Left ventricle myocardium inferior (tissue), 1 donor: ENCODE data around the gene RNF151. TPM values are rescaled to one million over a fixed set of nuclear protein-coding genes. Genes with fewer than 3 reads are reported as not detected.

Source experiments
- DNase-seq: peaks from one replicate; pipeline ENCODE4 v3.0.0-alpha.2; 2020
- H3K27ac ChIP-seq: fragments of 200-600 bp; replicated peaks from 2 replicates; pipeline ENCODE4 v1.8.0; 2021
- H3K27me3 ChIP-seq: fragments of 200-600 bp; 2 replicates; pipeline ENCODE4 v1.8.0; 2021; ENCODE audit warnings: low read depth
- H3K36me3 ChIP-seq: fragments of 200-600 bp; 2 replicates; pipeline ENCODE4 v1.8.0; 2021
- H3K4me1 ChIP-seq: fragments of 200-600 bp; 2 replicates; pipeline ENCODE4 v1.8.0; 2021
- H3K4me3 ChIP-seq: fragments of 200-600 bp; 2 replicates; pipeline ENCODE4 v1.8.0; 2021; ENCODE audit warnings: mild to moderate bottlenecking, moderate library complexity
- H3K9me3 ChIP-seq: fragments of 200-600 bp; replicated peaks from 2 replicates; pipeline ENCODE4 v1.8.0; 2021
- intact Hi-C: fragments of 100-400 bp; cut with micrococcal nuclease; formaldehyde crosslinking; loops from one replicate; pipeline ENCODE4 v1.11.0; 2022
- total RNA-seq: library from RNA; stranded (reverse); fragmentation: NEBNext Ultra II Directional; extraction: Animal tissue kit (Norgen Biotek cat#: 25700); gene quantifications from one replicate; pipeline ENCODE4 v1.2.1, GENCODE V29; 2021
- TF ChIP-seq, protein P1 (sequence below): fragments of 200-600 bp; IDR thresholded peaks from 2 replicates; pipeline ENCODE4 v1.8.0; 2021; ENCODE audit warnings: antibody characterized with exemption, mild to moderate bottlenecking, borderline replicate concordance
- donor health status: DM: no; HTN: yes; CAD: no; lungs with severe emphysema.

RNF151 gene
- total RNA-seq, 1 donor from 2014 or later, result not detected

DNA sequence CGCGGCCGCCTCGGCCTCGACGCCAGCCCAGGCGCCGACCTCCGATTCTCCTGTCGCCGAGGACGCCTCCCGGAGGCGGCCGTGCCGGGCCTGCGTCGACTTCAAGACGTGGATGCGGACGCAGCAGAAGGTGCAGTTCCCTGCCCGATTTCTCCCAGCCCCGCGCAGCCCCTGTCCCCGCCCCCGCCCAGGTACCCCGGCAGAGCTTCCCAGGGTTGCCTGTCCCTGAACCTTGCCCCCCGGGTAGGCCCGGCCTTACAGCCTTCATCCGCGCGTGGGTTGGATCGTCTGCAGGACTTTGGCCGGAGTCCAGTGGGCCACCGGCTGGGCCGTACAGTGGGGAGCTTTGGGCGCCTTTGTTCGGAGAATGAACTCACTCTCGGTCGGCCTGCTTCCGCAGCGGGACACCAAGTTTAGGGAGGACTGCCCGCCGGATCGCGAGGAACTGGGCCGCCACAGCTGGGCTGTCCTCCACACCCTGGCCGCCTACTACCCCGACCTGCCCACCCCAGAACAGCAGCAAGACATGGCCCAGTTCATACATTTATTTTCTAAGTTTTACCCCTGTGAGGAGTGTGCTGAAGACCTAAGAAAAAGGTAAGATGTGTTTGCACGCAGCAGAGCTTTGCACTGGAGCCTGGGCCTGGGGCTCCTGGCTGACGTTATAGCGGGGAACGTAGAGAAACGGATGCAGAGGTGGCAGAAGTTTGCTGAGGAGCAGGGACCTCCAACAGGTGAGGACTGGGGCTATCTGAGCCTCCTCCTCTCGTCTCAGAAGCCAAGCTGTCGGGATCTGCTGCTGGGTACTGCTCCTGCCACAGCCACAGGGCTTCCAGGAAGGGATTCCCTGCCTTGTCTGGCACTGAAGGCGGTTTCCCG, 17.9 kb downstream of the RNF151 start:
- intact Hi-C loops, result no loop called here
- peaks cover 45% of the 10 kb centered on the region for H3K4me1 ChIP-seq
- H3K27ac ChIP-seq, result peak overlapping the region; percentile 88
- H3K36me3 ChIP-seq, result peaks cover 21% of the 10 kb centered on the region
- peaks cover 58% of the 10 kb centered on the region for H3K27me3 ChIP-seq
- no peaks in the 10 kb centered on the region for H3K9me3 ChIP-seq
- peak overlapping the region; percentile 88 for H3K4me3 ChIP-seq
- TF ChIP-seq, protein P1, sequence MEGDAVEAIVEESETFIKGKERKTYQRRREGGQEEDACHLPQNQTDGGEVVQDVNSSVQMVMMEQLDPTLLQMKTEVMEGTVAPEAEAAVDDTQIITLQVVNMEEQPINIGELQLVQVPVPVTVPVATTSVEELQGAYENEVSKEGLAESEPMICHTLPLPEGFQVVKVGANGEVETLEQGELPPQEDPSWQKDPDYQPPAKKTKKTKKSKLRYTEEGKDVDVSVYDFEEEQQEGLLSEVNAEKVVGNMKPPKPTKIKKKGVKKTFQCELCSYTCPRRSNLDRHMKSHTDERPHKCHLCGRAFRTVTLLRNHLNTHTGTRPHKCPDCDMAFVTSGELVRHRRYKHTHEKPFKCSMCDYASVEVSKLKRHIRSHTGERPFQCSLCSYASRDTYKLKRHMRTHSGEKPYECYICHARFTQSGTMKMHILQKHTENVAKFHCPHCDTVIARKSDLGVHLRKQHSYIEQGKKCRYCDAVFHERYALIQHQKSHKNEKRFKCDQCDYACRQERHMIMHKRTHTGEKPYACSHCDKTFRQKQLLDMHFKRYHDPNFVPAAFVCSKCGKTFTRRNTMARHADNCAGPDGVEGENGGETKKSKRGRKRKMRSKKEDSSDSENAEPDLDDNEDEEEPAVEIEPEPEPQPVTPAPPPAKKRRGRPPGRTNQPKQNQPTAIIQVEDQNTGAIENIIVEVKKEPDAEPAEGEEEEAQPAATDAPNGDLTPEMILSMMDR, result no peak
- no peak for DNase-seq

DNA sequence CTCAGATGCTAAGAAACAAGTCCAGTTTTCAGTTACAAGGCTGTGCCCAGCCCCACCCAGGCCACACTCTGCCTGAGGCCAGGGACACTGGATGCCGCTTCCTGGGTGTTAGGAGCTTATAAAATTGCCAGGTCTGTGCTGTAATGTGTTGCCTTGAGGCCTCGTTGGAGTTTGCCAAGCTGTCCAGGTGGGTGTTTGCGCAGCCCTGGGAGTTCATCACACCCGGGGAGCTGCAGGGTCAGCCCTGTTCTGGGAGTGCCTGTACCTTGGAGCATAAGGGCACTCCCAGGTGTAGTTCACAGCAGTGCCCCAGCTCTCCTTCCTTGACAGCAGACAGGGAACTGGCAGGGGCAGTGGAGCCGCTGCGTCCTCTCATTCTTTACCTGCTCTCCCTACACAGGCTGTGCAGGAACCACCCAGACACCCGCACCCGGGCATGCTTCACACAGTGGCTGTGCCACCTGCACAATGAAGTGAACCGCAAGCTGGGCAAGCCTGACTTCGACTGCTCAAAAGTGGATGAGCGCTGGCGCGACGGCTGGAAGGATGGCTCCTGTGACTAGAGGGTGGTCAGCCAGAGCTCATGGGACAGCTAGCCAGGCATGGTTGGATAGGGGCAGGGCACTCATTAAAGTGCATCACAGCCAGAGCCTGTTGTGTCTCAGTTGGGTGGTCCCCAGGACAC, 19.0 kb downstream of the RNF151 start:
- Histone ChIP-seq H3K27me3 (peaks cover 58% of the 10 kb centered on the region), H3K36me3 (peaks cover 21% of the 10 kb centered on the region), H3K4me1 (peaks cover 43% of the 10 kb centered on the region), H3K27ac (no peak overlapping the region), H3K9me3 (no peaks in the 10 kb centered on the region), H3K4me3 (peak overlapping the region; percentile 88)
- intact Hi-C loops, result no loop called here
- no peak for DNase-seq
- TF ChIP-seq, protein P1, result no peak

DNA sequence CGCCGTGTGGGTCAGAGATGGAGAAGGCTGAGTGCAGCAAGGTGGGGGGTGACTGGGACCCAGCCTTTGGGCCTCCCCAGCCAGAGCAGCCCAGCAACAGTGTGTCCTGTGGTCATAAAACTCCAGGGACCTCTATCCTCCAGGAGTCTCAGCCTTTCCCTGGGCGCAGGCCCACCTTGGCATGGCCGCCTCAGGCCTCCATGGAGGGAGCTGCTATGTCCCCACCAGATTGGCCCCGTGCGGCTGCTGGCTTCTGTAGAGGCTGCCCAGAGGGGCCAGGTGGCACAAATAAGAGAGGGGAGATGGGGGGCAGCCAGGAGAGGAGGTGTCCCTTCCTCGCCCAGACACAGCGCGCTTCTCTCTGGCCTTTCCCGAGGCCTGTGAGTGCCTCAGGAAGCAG, 20.5 kb downstream of the RNF151 start:
- H3K4me3 ChIP-seq, result no peak overlapping the region
- H3K4me1 ChIP-seq, result peaks cover 55% of the 10 kb centered on the region
- no peak for DNase-seq
- H3K9me3 ChIP-seq, result no peaks in the 10 kb centered on the region
- intact Hi-C loops, result no loop called here
- TF ChIP-seq, protein P1, result no peak
- H3K27ac ChIP-seq, result no peak overlapping the region
- peaks cover 21% of the 10 kb centered on the region for H3K36me3 ChIP-seq
- H3K27me3 ChIP-seq, result peaks cover 55% of the 10 kb centered on the region

DNA sequence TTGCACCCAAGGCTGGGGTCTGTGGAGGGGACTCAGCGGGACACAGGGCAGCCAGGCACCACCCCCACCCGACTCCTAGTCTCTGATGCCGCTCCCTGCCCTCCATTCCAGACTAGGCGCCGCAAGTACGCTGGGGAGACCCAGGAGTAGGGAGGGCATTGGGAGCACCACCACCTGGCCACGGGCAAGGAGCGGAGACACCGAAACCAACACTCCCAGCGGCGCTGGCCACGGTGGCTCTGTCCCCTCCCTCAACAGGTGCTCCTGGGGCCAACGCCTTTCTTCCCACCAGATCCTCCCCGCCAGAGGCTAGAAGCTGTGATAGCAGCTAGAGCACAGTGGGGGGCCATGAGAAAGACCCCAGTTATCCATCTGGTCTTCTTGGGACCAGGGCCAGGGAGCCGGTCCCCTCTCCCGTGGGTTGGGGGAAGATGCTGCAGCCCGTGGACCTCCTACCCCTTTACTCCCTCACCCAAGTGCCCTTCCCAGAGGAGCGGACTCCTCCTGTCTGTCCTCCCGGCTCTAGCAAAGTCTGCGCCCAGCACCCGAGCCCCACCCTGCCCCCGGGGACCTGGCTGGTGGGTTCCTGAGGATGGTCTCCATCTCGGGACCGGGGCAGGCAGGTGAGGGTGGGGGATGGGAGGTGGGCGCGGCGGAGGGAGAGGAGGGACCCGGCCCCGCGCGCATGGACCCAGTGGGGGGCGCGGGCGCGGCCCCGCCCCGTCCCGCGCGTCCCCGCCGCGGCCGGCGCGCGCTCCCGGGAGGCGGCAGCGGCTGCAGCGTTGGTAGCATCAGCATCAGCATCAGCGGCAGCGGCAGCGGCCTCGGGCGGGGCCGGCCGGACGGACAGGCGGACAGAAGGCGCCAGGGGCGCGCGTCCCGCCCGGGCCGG, 22.8 kb downstream of the RNF151 start, which contains the start of gene SYNGR3:
SYNGR3 (plus strand) TSS at position 762 of the 892 bp plus-strand sequence. CDS start 133 bp downstream, outside the sequence.
- Histone ChIP-seq H3K27ac (no peak within 1 kb of the TSS), H3K4me3 (peak within 1 kb of the TSS; percentile 66), H3K27me3 (peaks cover 47% of the 10 kb centered on the region), H3K4me1 (peaks cover 46% of the 10 kb centered on the region), H3K9me3 (peaks cover 4% of the 10 kb centered on the region), H3K36me3 (peaks cover 21% of the 10 kb centered on the region)
- TF ChIP-seq, protein P1, result no peak
- no peak for DNase-seq
- intact Hi-C loops, result no loop called here

DNA sequence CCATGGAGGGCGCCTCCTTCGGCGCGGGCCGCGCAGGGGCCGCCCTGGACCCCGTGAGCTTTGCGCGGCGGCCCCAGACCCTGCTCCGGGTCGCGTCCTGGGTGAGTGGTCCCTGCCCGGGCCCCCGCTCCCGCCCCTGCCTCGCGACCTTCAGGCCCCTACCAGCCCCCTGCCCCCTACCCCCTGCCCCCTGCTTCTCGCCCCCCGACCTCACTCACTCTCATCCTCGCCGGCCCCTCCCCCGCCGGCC, 23.4 kb downstream of the RNF151 start:
- DNase-seq, result no peak
- Histone ChIP-seq H3K4me3 (peak overlapping the region; percentile 66), H3K27me3 (peaks cover 47% of the 10 kb centered on the region), H3K9me3 (peaks cover 4% of the 10 kb centered on the region), H3K4me1 (peaks cover 41% of the 10 kb centered on the region), H3K27ac (no peak overlapping the region), H3K36me3 (peaks cover 21% of the 10 kb centered on the region)
- intact Hi-C loops, result no loop called here
- TF ChIP-seq, protein P1, result no peak
